ENCODE data around the gene YY2.
"Not testable (repeated sequence)": the region's sequence is repeated elsewhere in the genome, so short reads cannot be mapped to it uniquely, and the experiment has no call there.

YY2 gene

GRCh38 chrX:21855937-21856415 is at the start of gene YY2:
Gene YY2, plus strand, starts transcription at chrX:21855987. Its CDS starts 498 bp downstream, at chrX:21856485.
- Mint-ChIP-seq H3K4me1 (no peaks in the 10 kb centered on the region), H3K36me3 (peaks cover 22% of the 10 kb centered on the region), H3K9me3 (no peaks in the 10 kb centered on the region), H3K27ac (no peak within 1 kb of the TSS), H3K4me3 (no peak within 1 kb of the TSS)
- no peak for DNase-seq (ENCODE audit: low spot score in 2 of 2)
- no peak for ATAC-seq

- ATAC-seq (peak; percentile 66), DNase-seq (ENCODE audit: low spot score in 2 of 2) (no peak)
- Mint-ChIP-seq H3K27ac (no peak overlapping the region), H3K4me1 (no peaks in the 10 kb centered on the region), H3K9me3 (no peaks in the 10 kb centered on the region), H3K4me3 (no peak overlapping the region), H3K36me3 (no peaks in the 10 kb centered on the region)
These were observed 49.1 kb upstream of the YY2 start for GRCh38 chrX:21806691-21807090.

- no peak overlapping the region for H3K27ac Mint-ChIP-seq
- H3K4me3 Mint-ChIP-seq = no peak overlapping the region
- DNase-seq (ENCODE audit: low spot score in 2 of 2) (no peak), ATAC-seq (no peak)
- H3K4me1 Mint-ChIP-seq = no peaks in the 10 kb centered on the region
- H3K36me3 Mint-ChIP-seq = no peaks in the 10 kb centered on the region
- H3K9me3 Mint-ChIP-seq = no peaks in the 10 kb centered on the region
These were observed 44.0 kb upstream of the YY2 start for GRCh38 chrX:21811832-21812231.

GRCh38 chrX:21812628-21813027 is 43.2 kb upstream of the YY2 start:
- ATAC-seq (no peak), DNase-seq (ENCODE audit: low spot score in 2 of 2) (no peak)
- H3K27ac Mint-ChIP-seq = no peak overlapping the region

GRCh38 chrX:21813612-21814368 is 42.0 kb upstream of the YY2 start:
- no peak for DNase-seq (ENCODE audit: low spot score in 2 of 2)
- Mint-ChIP-seq H3K4me1 (no peaks in the 10 kb centered on the region), H3K36me3 (no peaks in the 10 kb centered on the region), H3K4me3 (no peak overlapping the region), H3K9me3 (no peaks in the 10 kb centered on the region), H3K27ac (no peak overlapping the region)
- no peak for ATAC-seq

More at GRCh38 chrX:21812628-21813027, 43.2 kb upstream of the YY2 start:
- no peak overlapping the region for H3K4me3 Mint-ChIP-seq
- H3K36me3 Mint-ChIP-seq = no peaks in the 10 kb centered on the region
- H3K4me1 Mint-ChIP-seq = no peaks in the 10 kb centered on the region
- H3K9me3 Mint-ChIP-seq = no peaks in the 10 kb centered on the region

GRCh38 chrX:21816136-21816535 is 39.7 kb upstream of the YY2 start:
- DNase-seq (ENCODE audit: low spot score in 2 of 2) (no peak), ATAC-seq (no peak)

GRCh38 chrX:21820170-21820569 is 35.6 kb upstream of the YY2 start:
- ATAC-seq; H3K4me1 Mint-ChIP-seq; H3K36me3 Mint-ChIP-seq; H3K27ac Mint-ChIP-seq; H3K9me3 Mint-ChIP-seq; H3K4me3 Mint-ChIP-seq; DNase-seq (ENCODE audit: low spot score in 2 of 2): not testable (repeated sequence)

More at GRCh38 chrX:21816136-21816535, 39.7 kb upstream of the YY2 start:
- no peak overlapping the region for H3K4me3 Mint-ChIP-seq
- no peaks in the 10 kb centered on the region for H3K36me3 Mint-ChIP-seq
- H3K27ac Mint-ChIP-seq = no peak overlapping the region
- no peaks in the 10 kb centered on the region for H3K9me3 Mint-ChIP-seq
- no peaks in the 10 kb centered on the region for H3K4me1 Mint-ChIP-seq

- H3K27ac Mint-ChIP-seq = no peak overlapping the region
- ATAC-seq (no peak), DNase-seq (ENCODE audit: low spot score in 2 of 2) (no peak)
- no peaks in the 10 kb centered on the region for H3K36me3 Mint-ChIP-seq
- no peak overlapping the region for H3K4me3 Mint-ChIP-seq
- H3K4me1 Mint-ChIP-seq = no peaks in the 10 kb centered on the region
- no peaks in the 10 kb centered on the region for H3K9me3 Mint-ChIP-seq
These were observed 33.9 kb upstream of the YY2 start for GRCh38 chrX:21821875-21822274.

GRCh38 chrX:21831496-21831895 is 24.3 kb upstream of the YY2 start:
- no peak overlapping the region for H3K27ac Mint-ChIP-seq
- ATAC-seq = no peak
- H3K36me3 Mint-ChIP-seq = no peaks in the 10 kb centered on the region
- no peaks in the 10 kb centered on the region for H3K9me3 Mint-ChIP-seq
- no peaks in the 10 kb centered on the region for H3K4me1 Mint-ChIP-seq
- no peak for DNase-seq (ENCODE audit: low spot score in 2 of 2)
- H3K4me3 Mint-ChIP-seq = no peak overlapping the region

- H3K27ac Mint-ChIP-seq = no peak overlapping the region
- peaks cover 5% of the 10 kb centered on the region for H3K4me1 Mint-ChIP-seq
- peaks cover 11% of the 10 kb centered on the region for H3K36me3 Mint-ChIP-seq
- H3K4me3 Mint-ChIP-seq = no peak overlapping the region
- no peak for ATAC-seq
- H3K9me3 Mint-ChIP-seq = no peaks in the 10 kb centered on the region
- no peak for DNase-seq (ENCODE audit: low spot score in 2 of 2)
These were observed 18.7 kb upstream of the YY2 start for GRCh38 chrX:21837056-21837455.

- peak overlapping the region; percentile 80 for H3K4me3 Mint-ChIP-seq
- ATAC-seq = no peak
- peak overlapping the region; percentile 94 for H3K27ac Mint-ChIP-seq
- no peak for DNase-seq (ENCODE audit: low spot score in 2 of 2)
- peaks cover 19% of the 10 kb centered on the region for H3K36me3 Mint-ChIP-seq
- no peaks in the 10 kb centered on the region for H3K9me3 Mint-ChIP-seq
- peaks cover 5% of the 10 kb centered on the region for H3K4me1 Mint-ChIP-seq
These were observed 16.9 kb upstream of the YY2 start for GRCh38 chrX:21838937-21839333.

GRCh38 chrX:21839334-21840192 is 16.2 kb upstream of the YY2 start, which contains the start of gene MBTPS2:
Gene MBTPS2, plus strand, starts transcription at chrX:21839617. Its CDS starts 118 bp downstream, at chrX:21839735.
- peak within 1 kb of the TSS; percentile 80 for H3K4me3 Mint-ChIP-seq
- no peaks in the 10 kb centered on the region for H3K9me3 Mint-ChIP-seq
- H3K27ac Mint-ChIP-seq = peak within 1 kb of the TSS; percentile 94
- H3K36me3 Mint-ChIP-seq = peaks cover 19% of the 10 kb centered on the region
- peaks cover 5% of the 10 kb centered on the region for H3K4me1 Mint-ChIP-seq
- DNase-seq (ENCODE audit: low spot score in 2 of 2) = peak; percentile 59 to 86
- peak; percentile 92 for ATAC-seq

GRCh38 chrX:21840193-21840545 is 15.6 kb upstream of the YY2 start:
- H3K9me3 Mint-ChIP-seq = no peaks in the 10 kb centered on the region
- peak; percentile 2 to 47 for DNase-seq (ENCODE audit: low spot score in 2 of 2)
- ATAC-seq = no peak
- H3K4me3 Mint-ChIP-seq = peak overlapping the region; percentile 80
- H3K36me3 Mint-ChIP-seq = peaks cover 23% of the 10 kb centered on the region
- H3K4me1 Mint-ChIP-seq = peaks cover 5% of the 10 kb centered on the region
- H3K27ac Mint-ChIP-seq = peak overlapping the region; percentile 94

- Mint-ChIP-seq H3K36me3 (peaks cover 40% of the 10 kb centered on the region), H3K4me3 (no peak overlapping the region), H3K4me1 (peaks cover 5% of the 10 kb centered on the region), H3K9me3 (no peaks in the 10 kb centered on the region), H3K27ac (no peak overlapping the region)
- no peak for ATAC-seq
- no peak for DNase-seq (ENCODE audit: low spot score in 2 of 2)
These were observed 12.6 kb upstream of the YY2 start for GRCh38 chrX:21843179-21843578.

- DNase-seq (ENCODE audit: low spot score in 2 of 2) = no peak
- Mint-ChIP-seq H3K36me3 (peaks cover 32% of the 10 kb centered on the region), H3K4me1 (peaks cover 4% of the 10 kb centered on the region), H3K9me3 (no peaks in the 10 kb centered on the region), H3K4me3 (no peak overlapping the region), H3K27ac (no peak overlapping the region)
- no peak for ATAC-seq
These were observed 10.7 kb upstream of the YY2 start for GRCh38 chrX:21845096-21845495.
